Pons (tissue), 1 donor: ENCODE data around the gene ZNF133.
"Not testable (repeated sequence)": the region's sequence is repeated elsewhere in the genome, so short reads cannot be mapped to it uniquely, and the experiment has no call there.

Experiments
- DNase-seq: peaks from one replicate; pipeline ENCODE4 v3.0.0-alpha.2; 2016; ENCODE audit warnings: low spot score

The ZNF133 gene

GRCh38 chr20:18287915-18288748, at the start of gene ZNF133:
TSS of gene ZNF133 (plus strand) at chr20:18288527. CDS start at chr20:18305687, 17,160 bp downstream.
- DNase-seq: peak; percentile 95

GRCh38 chr20:18240997-18241396, 47.3 kb upstream of the ZNF133 start:
- DNase-seq: no peak

- no peak for DNase-seq
Observed at GRCh38 chr20:18243802-18244201, 44.5 kb upstream of the ZNF133 start.

- DNase-seq: not testable (repeated sequence)
Observed at GRCh38 chr20:18248545-18248944, 39.8 kb upstream of the ZNF133 start.

GRCh38 chr20:18250217-18250616, 38.1 kb upstream of the ZNF133 start:
- no peak for DNase-seq

- DNase-seq: no peak
Observed at GRCh38 chr20:18252597-18253451, 35.5 kb upstream of the ZNF133 start.

- DNase-seq: no peak
Observed at GRCh38 chr20:18254615-18255014, 33.7 kb upstream of the ZNF133 start.

- no peak for DNase-seq
Observed at GRCh38 chr20:18255526-18255925, 32.8 kb upstream of the ZNF133 start.

- DNase-seq: no peak
Observed at GRCh38 chr20:18256440-18257090, 31.8 kb upstream of the ZNF133 start.

- peak; percentile 40 for DNase-seq
Observed at GRCh38 chr20:18258126-18258860, 30.0 kb upstream of the ZNF133 start.

GRCh38 chr20:18259730-18260129, 28.6 kb upstream of the ZNF133 start:
- DNase-seq: no peak

GRCh38 chr20:18263723-18264122, 24.6 kb upstream of the ZNF133 start:
- DNase-seq: no peak

GRCh38 chr20:18265441-18265840, 22.9 kb upstream of the ZNF133 start:
- DNase-seq: no peak

- no peak for DNase-seq
Observed at GRCh38 chr20:18266282-18266681, 22.0 kb upstream of the ZNF133 start.

- no peak for DNase-seq
Observed at GRCh38 chr20:18267815-18268214, 20.5 kb upstream of the ZNF133 start.

GRCh38 chr20:18271160-18271559, 17.2 kb upstream of the ZNF133 start:
- DNase-seq: no peak

- DNase-seq: no peak
Observed at GRCh38 chr20:18272451-18272850, 15.9 kb upstream of the ZNF133 start.

- DNase-seq: peak; percentile 66
Observed at GRCh38 chr20:18273738-18274137, 14.6 kb upstream of the ZNF133 start.

GRCh38 chr20:18275960-18276359, 12.4 kb upstream of the ZNF133 start:
- not testable (repeated sequence) for DNase-seq

GRCh38 chr20:18276821-18277220, 11.5 kb upstream of the ZNF133 start:
- peak; percentile 81 for DNase-seq

- DNase-seq: no peak
Observed at GRCh38 chr20:18279242-18279641, 9.1 kb upstream of the ZNF133 start.
